PFSK-1 (cell line): ENCODE measurements around the gene COL18A1.

Experiments used
- FOXP2 ChIP-seq: optimal IDR thresholded peaks from 2 replicates; pipeline ENCODE3; 2011; ENCODE audit warnings: borderline replicate concordance, control low read depth, inconsistent platforms; ENCODE audit not compliant: insufficient read depth; ENCODE audit errors: extremely low read length, extremely low read depth
- POLR2AphosphoS5 ChIP-seq: IDR thresholded peaks from 2 replicates; pipeline ENCODE4 v1.6.1; 2012; ENCODE audit warnings: low read depth, mild to moderate bottlenecking, control low read depth, low read length, moderate library complexity
- REST ChIP-seq, 2 experiments: IDR thresholded peaks; 2 replicates each; pipeline versions ENCODE4 v1.6.1 to v1.8.0; 2011 to 2012; ENCODE audit warnings: low read depth in 2 of 2, low read length in 2 of 2, control low read depth in 1 of 2, inconsistent platforms in 1 of 2, mild to moderate bottlenecking in 1 of 2, moderate library complexity in 1 of 2; ENCODE audit not compliant: insufficient read depth in 1 of 2
- SIN3A ChIP-seq: IDR thresholded peaks from 2 replicates; pipeline ENCODE4 v1.6.1; 2012; ENCODE audit warnings: mild to moderate bottlenecking, low read length, moderate library complexity, borderline replicate concordance; ENCODE audit not compliant: insufficient read depth
- TAF1 ChIP-seq: IDR thresholded peaks from 2 replicates; pipeline ENCODE4 v1.6.1; 2012; ENCODE audit warnings: low read length, control low read depth, borderline replicate concordance; ENCODE audit not compliant: insufficient read depth

- TF ChIP-seq POLR2AphosphoS5: no peak
- no peak for TF ChIP-seq REST (IDR thresholded peaks at IDR 0.05; ENCODE audit: insufficient read depth in 1 of 2, low read depth in 2 of 2, low read length in 2 of 2)
- TF ChIP-seq SIN3A: no peak
- TF ChIP-seq TAF1: no peak
- no peak for TF ChIP-seq FOXP2
These were observed 11.9 kb upstream of the COL18A1 start for GRCh38 chr21:45393021-45393420.
